ENCODE data around the gene RARS2.

- TF ChIP-seq CTCF (IDR thresholded peaks at IDR 0.05; ENCODE audit: low read depth, low read length) (no peak), POLR2A (IDR thresholded peaks at IDR 0.05; ENCODE audit: extremely low read depth, insufficient read length) (no peak)
Measured at GRCh38 chr6:87538510-87539260, 51.1 kb downstream of the RARS2 start.

Data from NB4 (cell line).